HL-60 (cell line): ENCODE results near the gene SLC27A3.

Experiments used
- DNase-seq, 2 experiments: peaks; one replicate each; pipeline ENCODE4 v3.0.0-alpha.2; 2010 to 2020; ENCODE audit warnings: low read depth in 1 of 2, low spot score in 1 of 2
- H3K27ac ChIP-seq: fragments of 250-450 bp; sonication (Bioruptor Pico); replicated peaks from 2 replicates; pipeline ENCODE4 v1.5.1; 2020; ENCODE audit warnings: mild to moderate bottlenecking, moderate library complexity
- H3K27me3 ChIP-seq: fragments of 250-450 bp; sonication (Bioruptor Pico); 2 replicates; pipeline ENCODE4 v1.5.1; 2021; ENCODE audit warnings: mild to moderate bottlenecking, moderate library complexity; ENCODE audit not compliant: insufficient read depth, poor library complexity, severe bottlenecking
- H3K4me3 ChIP-seq: replicated peaks from 2 replicates; pipeline ENCODE4 v1.5.1; 2011; ENCODE audit warnings: mild to moderate bottlenecking, control low read depth, low read length; ENCODE audit not compliant: insufficient read depth
- CTCF ChIP-seq: IDR thresholded peaks from one replicate; pipeline ENCODE4 v1.5.1; 2011; ENCODE audit warnings: low read length, control low read depth, inconsistent platforms; ENCODE audit not compliant: insufficient read depth
- GABPA ChIP-seq: IDR thresholded peaks from 2 replicates; pipeline ENCODE4 v1.6.1; 2012; ENCODE audit warnings: low read depth
- POLR2AphosphoS5 ChIP-seq: IDR thresholded peaks from 2 replicates; pipeline ENCODE4 v1.6.1; 2012; ENCODE audit warnings: low read depth
- REST ChIP-seq: IDR thresholded peaks from 2 replicates; pipeline ENCODE4 v1.6.1; 2012; ENCODE audit warnings: low read depth; ENCODE audit not compliant: insufficient replicate concordance
- SPI1 ChIP-seq: IDR thresholded peaks from 2 replicates; pipeline ENCODE4 v1.6.1; 2012; ENCODE audit warnings: low read depth, mild to moderate bottlenecking, borderline replicate concordance

SLC27A3 gene

GRCh38 chr1:153768316-153769181 lies 6.7 kb upstream of the SLC27A3 start:
- Histone ChIP-seq H3K27me3 (no peaks in the 10 kb centered on the region), H3K27ac (no peak overlapping the region), H3K4me3 (no peak overlapping the region)
- no peak for TF ChIP-seq SPI1
- no peak for TF ChIP-seq REST
- no peak for TF ChIP-seq CTCF
- no peak for TF ChIP-seq POLR2AphosphoS5
- TF ChIP-seq GABPA, result no peak
- DNase-seq, result no peak

GRCh38 chr1:153769221-153769620 lies 6.0 kb upstream of the SLC27A3 start:
- DNase-seq, result no peak
- Histone ChIP-seq H3K27me3 (no peaks in the 10 kb centered on the region), H3K4me3 (no peak overlapping the region), H3K27ac (no peak overlapping the region)
- TF ChIP-seq POLR2AphosphoS5 (no peak), REST (no peak), GABPA (no peak), SPI1 (no peak), CTCF (no peak)

- no peak for DNase-seq
- Histone ChIP-seq H3K27ac (no peak overlapping the region), H3K4me3 (no peak overlapping the region), H3K27me3 (no peaks in the 10 kb centered on the region)
- TF ChIP-seq GABPA, result no peak
- TF ChIP-seq POLR2AphosphoS5, result no peak
- TF ChIP-seq SPI1, result no peak
- no peak for TF ChIP-seq REST
- TF ChIP-seq CTCF, result no peak
Measured at GRCh38 chr1:153770797-153771196, 4.4 kb upstream of the SLC27A3 start.
